Liver (tissue), 9 donors: Measurements from ENCODE around the gene CTNNA2. TPM values are rescaled to one million over a fixed set of nuclear protein-coding genes. Genes with fewer than 3 reads are reported as not detected.

Experiments
- DNase-seq: peaks from one replicate; pipeline ENCODE4 v3.0.0-alpha.2; 2017; ENCODE audit warnings: low spot score
- H3K27ac ChIP-seq, 2 donors: one replicate each; pipeline ENCODE4 v1.7.0; 2013; ENCODE audit warnings: inconsistent platforms in 2 of 2, low read length in 2 of 2, control low read depth in 1 of 2, low read depth in 1 of 2, mild to moderate bottlenecking in 1 of 2
- H3K27me3 ChIP-seq, 4 donors: one replicate each; pipeline versions ENCODE4 v1.6.1 to v1.7.0; 2013; ENCODE audit warnings: low read length in 3 of 4, inconsistent platforms in 1 of 4, mild to moderate bottlenecking in 1 of 4, moderate library complexity in 1 of 4; ENCODE audit not compliant: control insufficient read depth in 4 of 4, insufficient read depth in 4 of 4
- H3K36me3 ChIP-seq, 4 donors: one replicate each; pipeline versions ENCODE4 v1.6.1 to v1.7.0; 2013; ENCODE audit warnings: low read length in 3 of 4, mild to moderate bottlenecking in 3 of 4, low read depth in 1 of 4, moderate library complexity in 1 of 4; ENCODE audit not compliant: control insufficient read depth in 4 of 4, insufficient read depth in 3 of 4
- H3K4me1 ChIP-seq, 4 donors: one replicate each; pipeline versions ENCODE4 v1.6.1 to v1.7.0; 2013; ENCODE audit warnings: low read length in 3 of 4, mild to moderate bottlenecking in 3 of 4, moderate library complexity in 1 of 4; ENCODE audit not compliant: control insufficient read depth in 4 of 4, insufficient read depth in 4 of 4
- H3K4me3 ChIP-seq, 3 donors: one replicate each; pipeline versions ENCODE4 v1.6.1 to v1.7.0; 2013; ENCODE audit warnings: low read length in 3 of 3, control low read depth in 1 of 3, low read depth in 1 of 3, mild to moderate bottlenecking in 1 of 3
- H3K9ac ChIP-seq, 2 donors: one replicate each; pipeline ENCODE4 v1.7.0; 2013; ENCODE audit warnings: low read length in 2 of 2, mild to moderate bottlenecking in 2 of 2, moderate library complexity in 2 of 2, control low read depth in 1 of 2, low read depth in 1 of 2
- H3K9me3 ChIP-seq, 4 donors: one replicate each; pipeline versions ENCODE4 v1.6.1 to v1.7.0; 2013; ENCODE audit warnings: low read length in 3 of 4; ENCODE audit not compliant: control insufficient read depth in 4 of 4
- ATF3 ChIP-seq: IDR thresholded peaks from 2 replicates; pipeline ENCODE4 v1.6.1; 2016; ENCODE audit warnings: antibody characterized with exemption
- CTCF ChIP-seq: fragments of 150-350 bp; IDR thresholded peaks from 2 replicates; pipeline ENCODE4 v1.5.1; 2017; ENCODE audit warnings: improper control_type of control experiment, low read depth, low read length; ENCODE audit not compliant: missing input control
- EGR1 ChIP-seq, 2 donors: IDR thresholded peaks; 2 replicates each; pipeline ENCODE4 v1.6.1; 2016 to 2018; ENCODE audit warnings: antibody characterized with exemption in 2 of 2, low read depth in 2 of 2
- FOXA1 ChIP-seq: IDR thresholded peaks from 2 replicates; pipeline ENCODE4 v1.6.1; 2016; ENCODE audit warnings: antibody characterized with exemption
- FOXA2 ChIP-seq: IDR thresholded peaks from 2 replicates; pipeline ENCODE4 v1.6.1; 2016; ENCODE audit warnings: antibody characterized with exemption
- GABPA ChIP-seq, 2 donors: IDR thresholded peaks in 1 of 2; conservative IDR thresholded peaks in 1 of 2; 2 replicates each; pipeline ENCODE4 v1.6.1; 2016; ENCODE audit warnings: antibody characterized with exemption in 2 of 2, mild to moderate bottlenecking in 1 of 2, moderate library complexity in 1 of 2
- HNF4A ChIP-seq, 2 donors: conservative IDR thresholded peaks; 2 replicates each; pipeline ENCODE4 v1.6.1; 2016; ENCODE audit warnings: antibody characterized with exemption in 2 of 2, mild to moderate bottlenecking in 2 of 2
- HNF4G ChIP-seq: IDR thresholded peaks from 2 replicates; pipeline ENCODE4 v1.6.1; 2016; ENCODE audit warnings: antibody characterized with exemption
- JUND ChIP-seq, 2 donors: IDR thresholded peaks; 2 replicates each; pipeline ENCODE4 v1.6.1; 2016; ENCODE audit warnings: antibody characterized with exemption in 2 of 2
- MAX ChIP-seq: IDR thresholded peaks from 2 replicates; pipeline ENCODE4 v1.6.1; 2016; ENCODE audit warnings: antibody characterized with exemption
- NR2F2 ChIP-seq: IDR thresholded peaks from 2 replicates; pipeline ENCODE4 v1.6.1; 2016; ENCODE audit warnings: antibody characterized with exemption
- RAD21 ChIP-seq, 2 donors: IDR thresholded peaks; 2 replicates each; pipeline ENCODE4 v1.6.1; 2016; ENCODE audit warnings: antibody characterized with exemption in 2 of 2, mild to moderate bottlenecking in 2 of 2
- RXRA ChIP-seq, 2 donors: IDR thresholded peaks; 2 replicates each; pipeline ENCODE4 v1.6.1; 2017 to 2018; ENCODE audit warnings: antibody characterized with exemption in 2 of 2, mild to moderate bottlenecking in 1 of 2
- SP1 ChIP-seq: IDR thresholded peaks from 2 replicates; pipeline ENCODE4 v1.6.1; 2018; ENCODE audit warnings: antibody characterized with exemption, mild to moderate bottlenecking
- TAF1 ChIP-seq: conservative IDR thresholded peaks from 2 replicates; pipeline ENCODE4 v1.6.1; 2016; ENCODE audit warnings: antibody characterized with exemption, mild to moderate bottlenecking
- YY1 ChIP-seq: IDR thresholded peaks from 2 replicates; pipeline ENCODE4 v1.6.1; 2016; ENCODE audit warnings: antibody characterized with exemption, mild to moderate bottlenecking
- WGBS: extraction: QIAGEN DNeasy Blood & Tissue Kit; methylation state at CpG from one replicate; pipeline ENCODE4 v1.1.7; 2013; 5-methylcytosine and 5-hydroxymethylcytosine counted together
- polyA plus RNA-seq, 2 donors: library from polyadenylated mRNA; stranded (reverse) in 1 of 2; unstranded in 1 of 2; fragments of 200-250 nt in 1 of 2; fragments of >200 nt in 1 of 2; fragmentation: Nextera tagmentation in 1 of 2; extraction: Ambion mirVana in 1 of 2; gene quantifications; one replicate each; pipeline versions ENCODE4 v1.2.1 to v1.2.3, GENCODE V29; 2013 to 2015
- total RNA-seq, 2 donors: library from RNA; depleted of rRNA; stranded (reverse); fragments of >200 nt; gene quantifications; one replicate each; pipeline ENCODE4 v1.2.3, GENCODE V29; 2014
- TF ChIP-seq, protein P1 (sequence below): IDR thresholded peaks from 2 replicates; pipeline ENCODE4 v1.6.1; 2016; ENCODE audit warnings: antibody characterized with exemption, mild to moderate bottlenecking
- TF ChIP-seq, protein P2 (sequence below): IDR thresholded peaks from 2 replicates; pipeline ENCODE4 v1.6.1; 2016; ENCODE audit warnings: antibody characterized with exemption
- donor health status: healthy.
- donor health status: healthy.
- donor health status: healthy.
- donor health status: healthy.
- donor health status: healthy.

CTNNA2 gene
- total and polyA plus RNA-seq, 4 donors = 0.05 TPM; not detected in 3

- no peak overlapping the region for H3K27ac ChIP-seq
- no peak overlapping the region for H3K9ac ChIP-seq
- WGBS = 58% methylated on average over 1 of the region's 1 CpG
- DNase-seq = no peak
- no peaks in the 10 kb centered on the region for H3K4me1 ChIP-seq
- H3K4me3 ChIP-seq = no peak overlapping the region
- TF ChIP-seq NR2F2 = no peak
- TF ChIP-seq EGR1 (IDR thresholded peaks at IDR 0.05; ENCODE audit: low read depth in 2 of 2) = no peak
- no peak for TF ChIP-seq GABPA (IDR thresholded peaks at IDR 0.05 in 1 of 2, conservative IDR thresholded peaks at IDR 0.05 in 1 of 2)
- TF ChIP-seq FOXA1 = no peak
- TF ChIP-seq HNF4G = no peak
- no peak for TF ChIP-seq HNF4A (conservative IDR thresholded peaks at IDR 0.05)
- no peak for TF ChIP-seq FOXA2
- no peak for TF ChIP-seq ATF3
- no peak for TF ChIP-seq YY1
- no peak for TF ChIP-seq TAF1
- no peak for TF ChIP-seq JUND (IDR thresholded peaks at IDR 0.05)
- no peak for TF ChIP-seq MAX
- TF ChIP-seq CTCF = no peak
- TF ChIP-seq RXRA (IDR thresholded peaks at IDR 0.05) = no peak
- TF ChIP-seq RAD21 (IDR thresholded peaks at IDR 0.05) = no peak
- TF ChIP-seq, protein P1, sequence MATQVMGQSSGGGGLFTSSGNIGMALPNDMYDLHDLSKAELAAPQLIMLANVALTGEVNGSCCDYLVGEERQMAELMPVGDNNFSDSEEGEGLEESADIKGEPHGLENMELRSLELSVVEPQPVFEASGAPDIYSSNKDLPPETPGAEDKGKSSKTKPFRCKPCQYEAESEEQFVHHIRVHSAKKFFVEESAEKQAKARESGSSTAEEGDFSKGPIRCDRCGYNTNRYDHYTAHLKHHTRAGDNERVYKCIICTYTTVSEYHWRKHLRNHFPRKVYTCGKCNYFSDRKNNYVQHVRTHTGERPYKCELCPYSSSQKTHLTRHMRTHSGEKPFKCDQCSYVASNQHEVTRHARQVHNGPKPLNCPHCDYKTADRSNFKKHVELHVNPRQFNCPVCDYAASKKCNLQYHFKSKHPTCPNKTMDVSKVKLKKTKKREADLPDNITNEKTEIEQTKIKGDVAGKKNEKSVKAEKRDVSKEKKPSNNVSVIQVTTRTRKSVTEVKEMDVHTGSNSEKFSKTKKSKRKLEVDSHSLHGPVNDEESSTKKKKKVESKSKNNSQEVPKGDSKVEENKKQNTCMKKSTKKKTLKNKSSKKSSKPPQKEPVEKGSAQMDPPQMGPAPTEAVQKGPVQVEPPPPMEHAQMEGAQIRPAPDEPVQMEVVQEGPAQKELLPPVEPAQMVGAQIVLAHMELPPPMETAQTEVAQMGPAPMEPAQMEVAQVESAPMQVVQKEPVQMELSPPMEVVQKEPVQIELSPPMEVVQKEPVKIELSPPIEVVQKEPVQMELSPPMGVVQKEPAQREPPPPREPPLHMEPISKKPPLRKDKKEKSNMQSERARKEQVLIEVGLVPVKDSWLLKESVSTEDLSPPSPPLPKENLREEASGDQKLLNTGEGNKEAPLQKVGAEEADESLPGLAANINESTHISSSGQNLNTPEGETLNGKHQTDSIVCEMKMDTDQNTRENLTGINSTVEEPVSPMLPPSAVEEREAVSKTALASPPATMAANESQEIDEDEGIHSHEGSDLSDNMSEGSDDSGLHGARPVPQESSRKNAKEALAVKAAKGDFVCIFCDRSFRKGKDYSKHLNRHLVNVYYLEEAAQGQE = no peak
- TF ChIP-seq, protein P2, sequence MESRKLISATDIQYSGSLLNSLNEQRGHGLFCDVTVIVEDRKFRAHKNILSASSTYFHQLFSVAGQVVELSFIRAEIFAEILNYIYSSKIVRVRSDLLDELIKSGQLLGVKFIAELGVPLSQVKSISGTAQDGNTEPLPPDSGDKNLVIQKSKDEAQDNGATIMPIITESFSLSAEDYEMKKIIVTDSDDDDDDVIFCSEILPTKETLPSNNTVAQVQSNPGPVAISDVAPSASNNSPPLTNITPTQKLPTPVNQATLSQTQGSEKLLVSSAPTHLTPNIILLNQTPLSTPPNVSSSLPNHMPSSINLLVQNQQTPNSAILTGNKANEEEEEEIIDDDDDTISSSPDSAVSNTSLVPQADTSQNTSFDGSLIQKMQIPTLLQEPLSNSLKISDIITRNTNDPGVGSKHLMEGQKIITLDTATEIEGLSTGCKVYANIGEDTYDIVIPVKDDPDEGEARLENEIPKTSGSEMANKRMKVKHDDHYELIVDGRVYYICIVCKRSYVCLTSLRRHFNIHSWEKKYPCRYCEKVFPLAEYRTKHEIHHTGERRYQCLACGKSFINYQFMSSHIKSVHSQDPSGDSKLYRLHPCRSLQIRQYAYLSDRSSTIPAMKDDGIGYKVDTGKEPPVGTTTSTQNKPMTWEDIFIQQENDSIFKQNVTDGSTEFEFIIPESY = no peak
- no peak for TF ChIP-seq SP1
- H3K27me3 ChIP-seq = no peaks in the 10 kb centered on the region
- no peaks in the 10 kb centered on the region for H3K36me3 ChIP-seq
- H3K9me3 ChIP-seq = peaks cover 0 to 2% (median 0%) of the 10 kb centered on the region in 4 donors
These were observed 208.2 kb downstream of the CTNNA2 start for GRCh38 chr2:79721061-79721460.
